Endothelial cell of umbilical vein (primary cell): ENCODE data around the gene ACER2. TPM values are rescaled to one million over a fixed set of nuclear protein-coding genes. Genes with fewer than 3 reads are reported as not detected.

Experiments used
- BruUV-seq: library from RNA; stranded (reverse); fragments of 400-500 nt; replicated peaks from 2 replicates; lab custom pipeline; 2021; lab: Mats Ljungman, UMichigan
- CTCF ChIA-PET: fragments of 300-600, 350-600 bp; sonication (Branson Sonifier 250); formaldehyde crosslinking; loops from one replicate; lab custom pipeline; 2021; ENCODE audit warnings: antibody characterized with exemption, inconsistent platforms; lab: Charles Lee
- POLR2A ChIA-PET: fragments of 300-600, 350-600 bp; sonication (Branson Sonifier 250); formaldehyde crosslinking; loops from one replicate; lab custom pipeline; 2021; ENCODE audit warnings: antibody characterized with exemption, inconsistent platforms; lab: Charles Lee
- DNase-seq: peaks from one replicate; pipeline ENCODE4 v3.0.0-alpha.2; 2011; ENCODE audit warnings: low read depth, low spot score
- FAIRE-seq: peaks from 2 replicates; lab custom pipeline; 2011; peaks lifted over from hg19 to GRCh38; lab: Jason Lieb, UNC
- H2AFZ ChIP-seq: 2 replicates; pipeline ENCODE4 v1.6.0; 2012; ENCODE audit warnings: low read depth, low read length, control low read depth, inconsistent platforms
- H3K27ac ChIP-seq: 2 replicates; pipeline ENCODE4 v1.5.1; 2011; ENCODE audit warnings: low read depth, mild to moderate bottlenecking, control low read depth, low read length, moderate library complexity; ENCODE audit not compliant: insufficient read depth
- H3K27me3 ChIP-seq, 2 experiments: 2 replicates each; pipeline versions ENCODE4 v1.6.0 to v1.6.1; 2011; ENCODE audit warnings: low read length in 2 of 2, mixed read lengths in 1 of 2; ENCODE audit not compliant: control insufficient read depth in 2 of 2, insufficient read depth in 2 of 2
- H3K36me3 ChIP-seq, 2 experiments: 2 replicates in 1 of 2; 3 replicates in 1 of 2; pipeline ENCODE4 v1.5.1; 2011; ENCODE audit warnings: low read length in 2 of 2, mild to moderate bottlenecking in 1 of 2, moderate library complexity in 1 of 2; ENCODE audit not compliant: control insufficient read depth in 2 of 2, insufficient read depth in 2 of 2; ENCODE audit errors: extremely low read depth in 1 of 2
- H3K4me1 ChIP-seq: 3 replicates; pipeline ENCODE4 v1.5.1; 2011; ENCODE audit warnings: mild to moderate bottlenecking, low read length; ENCODE audit not compliant: control insufficient read depth, insufficient read depth; ENCODE audit errors: extremely low read depth
- H3K4me2 ChIP-seq: 2 replicates; pipeline ENCODE4 v1.6.1; 2011; ENCODE audit warnings: low read length, control low read depth, mixed read lengths; ENCODE audit not compliant: insufficient read depth
- H3K4me3 ChIP-seq, 3 experiments: fragments of 200-600 bp in 1 of 3; sonication (generic), shearing (Covaris generic) in 1 of 3; replicated peaks in 1 of 3; 2 replicates each; pipeline ENCODE4 v1.5.1; 2011 to 2016; ENCODE audit warnings: control low read depth in 3 of 3, low read length in 3 of 3, mild to moderate bottlenecking in 2 of 3, inconsistent platforms in 1 of 3, low read depth in 1 of 3, moderate library complexity in 1 of 3; ENCODE audit not compliant: insufficient read depth in 1 of 3
- H3K79me2 ChIP-seq: 2 replicates; pipeline ENCODE4 v1.6.0; 2012; ENCODE audit warnings: low read length, inconsistent platforms; ENCODE audit not compliant: control insufficient read depth, insufficient read depth
- H3K9ac ChIP-seq: replicated peaks from 2 replicates; pipeline ENCODE3; 2011; ENCODE audit warnings: low read length, control low read depth; ENCODE audit not compliant: insufficient read depth; ENCODE audit errors: extremely low read depth
- H3K9me1 ChIP-seq: replicated peaks from 3 replicates; pipeline ENCODE4 v1.6.0; 2011; ENCODE audit warnings: mild to moderate bottlenecking, low read length; ENCODE audit not compliant: control insufficient read depth, insufficient read depth; ENCODE audit errors: extremely low read depth
- H3K9me3 ChIP-seq: replicated peaks from 2 replicates; pipeline ENCODE4 v1.5.1; 2012; ENCODE audit warnings: low read length, inconsistent platforms; ENCODE audit not compliant: control insufficient read depth, insufficient read depth
- H4K20me1 ChIP-seq: replicated peaks from 2 replicates; pipeline ENCODE3; 2011; ENCODE audit warnings: mild to moderate bottlenecking, low read length; ENCODE audit not compliant: control insufficient read depth, insufficient read depth; ENCODE audit errors: extremely low read depth
- EZH2 ChIP-seq: IDR thresholded peaks from 2 replicates; pipeline ENCODE4 v1.6.1; 2012; ENCODE audit warnings: borderline replicate concordance, low read depth, mild to moderate bottlenecking, moderate library complexity, low read length, inconsistent platforms; ENCODE audit not compliant: severe bottlenecking
- FOS ChIP-seq: IDR thresholded peaks from 2 replicates; pipeline ENCODE4 v1.6.1; 2011; ENCODE audit warnings: mild to moderate bottlenecking, low read length, moderate library complexity, borderline replicate concordance; ENCODE audit not compliant: insufficient read depth
- GATA2 ChIP-seq: IDR thresholded peaks from 2 replicates; pipeline ENCODE4 v1.7.0; 2011; ENCODE audit warnings: low read depth, mild to moderate bottlenecking, moderate library complexity, mixed read lengths, low read length; ENCODE audit not compliant: insufficient read length, insufficient read depth
- JUN ChIP-seq: IDR thresholded peaks from 2 replicates; pipeline ENCODE4 v1.6.1; 2011; ENCODE audit warnings: borderline replicate concordance, low read depth; ENCODE audit not compliant: insufficient read length, insufficient read depth
- MYC ChIP-seq: IDR thresholded peaks from one replicate; pipeline ENCODE4 v1.6.1; 2011; ENCODE audit warnings: mild to moderate bottlenecking, low read depth, low read length
- POLR2A ChIP-seq: IDR thresholded peaks from 2 replicates; pipeline ENCODE4 v1.6.1; 2012; ENCODE audit warnings: low read depth, mild to moderate bottlenecking, control low read depth, low read length
- POLR2AphosphoS5 ChIP-seq: IDR thresholded peaks from 2 replicates; pipeline ENCODE4 v1.6.1; 2012; ENCODE audit warnings: low read depth, mild to moderate bottlenecking, control low read depth, low read length, moderate library complexity; ENCODE audit not compliant: insufficient read depth
- dilution Hi-C: fragments of 300-500 bp; cut with MboI; formaldehyde crosslinking; loops from one replicate; pipeline ENCODE4 v1.15.0; 2019; ENCODE audit warnings: low sequenced_read_pairs; ENCODE audit not compliant: extremely low pct_ligation_motif_present
- intact Hi-C: fragments of 100-400 bp; cut with micrococcal nuclease; formaldehyde crosslinking; loops from one replicate; pipeline ENCODE4 v1.10.0; 2022
- polyA plus RNA-seq, 4 experiments: library from polyadenylated mRNA; depleted of rRNA in 3 of 4; stranded (reverse) in 3 of 4; unstranded in 1 of 4; fragments of >200 nt; gene quantifications; 2 replicates each; pipeline versions ENCODE4 v1.2.1 to v1.2.3, GENCODE V29; 2011 to 2012; ENCODE audit warnings: missing spikeins in 1 of 4
- total RNA-seq: library from RNA; stranded (reverse); gene quantifications from 2 replicates; pipeline ENCODE4 v1.2.3, GENCODE V29; 2021
- TF ChIP-seq, protein P1 (sequence below): IDR thresholded peaks from 2 replicates; pipeline ENCODE4 v1.6.1; 2011; ENCODE audit not compliant: insufficient read depth, insufficient read length
- TF ChIP-seq, protein P2 (sequence below), 2 donors: IDR thresholded peaks; 1 replicate in 1 of 2; 2 replicates in 1 of 2; pipeline ENCODE4 v1.5.1; 2011; ENCODE audit warnings: low read length in 2 of 2, mild to moderate bottlenecking in 2 of 2, moderate library complexity in 2 of 2, control low read depth in 1 of 2, inconsistent platforms in 1 of 2, low read depth in 1 of 2; ENCODE audit not compliant: insufficient read depth in 1 of 2; ENCODE audit errors: extremely low read depth in 1 of 2

ACER2 gene
- total and polyA plus RNA-seq, 2 donors (not counting 3 experiments of a cell fraction or from before 2014, with no cell fraction given), result 5.2 to 7.3 TPM

DNA sequence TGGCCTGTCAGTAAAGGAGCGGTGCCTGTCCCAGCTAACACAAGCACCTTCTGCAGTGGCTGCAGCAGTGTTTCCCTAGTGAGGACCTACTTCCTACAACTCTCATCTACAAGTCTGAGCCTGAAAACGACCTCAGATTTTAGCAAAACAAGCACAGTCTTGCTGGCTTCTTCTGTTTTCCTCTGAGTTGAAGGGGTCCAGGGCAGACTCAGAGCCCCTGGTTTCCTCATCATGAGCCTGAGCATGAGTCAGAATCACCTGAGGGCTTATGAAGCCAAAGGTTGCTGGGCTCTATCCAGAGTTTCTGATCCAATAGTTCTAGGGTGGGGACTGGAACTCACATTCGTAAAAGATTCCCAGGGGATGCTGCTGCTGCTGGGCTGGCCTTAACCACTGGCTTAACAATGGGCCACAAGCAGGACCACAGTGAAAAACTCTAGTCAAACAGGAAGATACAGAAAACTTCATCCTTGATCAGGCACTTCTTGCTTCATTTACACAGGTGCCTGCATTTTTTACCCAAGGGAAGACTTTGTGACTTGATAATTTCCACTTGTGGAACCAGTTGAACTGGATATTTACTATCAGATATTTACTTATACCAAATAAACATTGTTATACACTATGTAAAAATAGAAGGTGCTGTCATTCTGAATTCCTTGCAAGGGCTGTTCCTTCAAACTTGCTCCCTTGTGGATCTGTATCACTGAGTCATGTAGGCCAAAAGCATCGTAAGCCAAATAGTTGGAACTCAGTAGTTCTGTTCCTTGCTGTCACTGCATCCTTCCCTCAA lies 4.3 kb upstream of the ACER2 start:
- no peak for FAIRE-seq
- no peak overlapping the region for H3K4me3 ChIP-seq
- peaks cover 6% of the 10 kb centered on the region for H3K4me1 ChIP-seq
- H2AFZ ChIP-seq, result no peak overlapping the region
- no peaks in the 10 kb centered on the region for H3K79me2 ChIP-seq
- no peaks in the 10 kb centered on the region for H3K36me3 ChIP-seq
- ChIA-PET CTCF (interaction anchor here (1.3 kb wide), 1 partner anchor 61 kb away, joined by 4 read pairs; no protein-coding TSS in a partner anchor), POLR2A (no interaction called here)
- no TSS peak for BruUV-seq
- intact Hi-C loops, result loop anchor here (5.0 kb wide), 1 partner anchor 912 kb away; no protein-coding TSS in a partner anchor
- no peaks in the 10 kb centered on the region for H3K9me1 ChIP-seq
- no peak overlapping the region for H3K4me2 ChIP-seq
- no peak for DNase-seq
- H3K27me3 ChIP-seq, result no peaks in the 10 kb centered on the region
- no peak overlapping the region for H3K27ac ChIP-seq
- TF ChIP-seq, protein P1, sequence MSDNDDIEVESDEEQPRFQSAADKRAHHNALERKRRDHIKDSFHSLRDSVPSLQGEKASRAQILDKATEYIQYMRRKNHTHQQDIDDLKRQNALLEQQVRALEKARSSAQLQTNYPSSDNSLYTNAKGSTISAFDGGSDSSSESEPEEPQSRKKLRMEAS, result no peak
- TF ChIP-seq, protein P2, sequence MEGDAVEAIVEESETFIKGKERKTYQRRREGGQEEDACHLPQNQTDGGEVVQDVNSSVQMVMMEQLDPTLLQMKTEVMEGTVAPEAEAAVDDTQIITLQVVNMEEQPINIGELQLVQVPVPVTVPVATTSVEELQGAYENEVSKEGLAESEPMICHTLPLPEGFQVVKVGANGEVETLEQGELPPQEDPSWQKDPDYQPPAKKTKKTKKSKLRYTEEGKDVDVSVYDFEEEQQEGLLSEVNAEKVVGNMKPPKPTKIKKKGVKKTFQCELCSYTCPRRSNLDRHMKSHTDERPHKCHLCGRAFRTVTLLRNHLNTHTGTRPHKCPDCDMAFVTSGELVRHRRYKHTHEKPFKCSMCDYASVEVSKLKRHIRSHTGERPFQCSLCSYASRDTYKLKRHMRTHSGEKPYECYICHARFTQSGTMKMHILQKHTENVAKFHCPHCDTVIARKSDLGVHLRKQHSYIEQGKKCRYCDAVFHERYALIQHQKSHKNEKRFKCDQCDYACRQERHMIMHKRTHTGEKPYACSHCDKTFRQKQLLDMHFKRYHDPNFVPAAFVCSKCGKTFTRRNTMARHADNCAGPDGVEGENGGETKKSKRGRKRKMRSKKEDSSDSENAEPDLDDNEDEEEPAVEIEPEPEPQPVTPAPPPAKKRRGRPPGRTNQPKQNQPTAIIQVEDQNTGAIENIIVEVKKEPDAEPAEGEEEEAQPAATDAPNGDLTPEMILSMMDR (IDR thresholded peaks at IDR 0.05; ENCODE audit: extremely low read depth in 1 of 2, insufficient read depth in 1 of 2, low read depth in 1 of 2, low read length in 2 of 2), result no peak
- TF ChIP-seq POLR2A (no peak), GATA2 (no peak), MYC (no peak), EZH2 (no peak), POLR2AphosphoS5 (no peak), JUN (no peak), FOS (no peak)
- dilution Hi-C loops, result no loop called here
- no peaks in the 10 kb centered on the region for H3K9me3 ChIP-seq
- H3K9ac ChIP-seq, result no peak overlapping the region
- H4K20me1 ChIP-seq, result no peaks in the 10 kb centered on the region
